GM13977 (cell line): ENCODE results near the gene PPP1CB.

Experiments used
- DNase-seq: peaks from one replicate; pipeline ENCODE4 v3.0.0; 2012; ENCODE audit warnings: low spot score
- CTCF ChIP-seq: IDR thresholded peaks from 2 replicates; pipeline ENCODE4 v1.5.1; 2012; ENCODE audit warnings: mild to moderate bottlenecking, control low read depth; ENCODE audit not compliant: insufficient read depth; ENCODE audit errors: extremely low read depth, missing control alignments
- in situ Hi-C: fragments of 300-500 bp; cut with MboI; formaldehyde crosslinking; loops from one replicate; pipeline ENCODE4 v1.12.0; 2022; ENCODE audit warnings: low sequenced_read_pairs, low pct_unique_long_range_greater_than_20kb, mixed read lengths, inconsistent platforms; ENCODE audit not compliant: unreplicated experiment

Gene PPP1CB

GRCh38 chr2:28767337-28767736 is 15.7 kb downstream of the PPP1CB start:
- no peak for DNase-seq
- in situ Hi-C loops, result no loop called here

GRCh38 chr2:28768422-28768821 is 16.8 kb downstream of the PPP1CB start:
- in situ Hi-C loops, result no loop called here
- no peak for DNase-seq
- TF ChIP-seq CTCF, result no peak

More at GRCh38 chr2:28767337-28767736, 15.7 kb downstream of the PPP1CB start:
- TF ChIP-seq CTCF, result no peak

GRCh38 chr2:28768952-28769351 is 17.3 kb downstream of the PPP1CB start:
- in situ Hi-C loops, result no loop called here
- no peak for DNase-seq
- no peak for TF ChIP-seq CTCF

GRCh38 chr2:28772351-28772750 is 20.7 kb downstream of the PPP1CB start:
- in situ Hi-C loops, result no loop called here
- no peak for DNase-seq
- TF ChIP-seq CTCF, result no peak

GRCh38 chr2:28776471-28776870 is 24.8 kb downstream of the PPP1CB start:
- TF ChIP-seq CTCF, result no peak
- DNase-seq, result no peak
- in situ Hi-C loops, result no loop called here

- TF ChIP-seq CTCF, result no peak
- DNase-seq, result no peak
- in situ Hi-C loops, result no loop called here
These were observed 26.8 kb downstream of the PPP1CB start for GRCh38 chr2:28778392-28778791.

- DNase-seq, result no peak
- in situ Hi-C loops, result no loop called here
- TF ChIP-seq CTCF, result no peak
These were observed 27.4 kb downstream of the PPP1CB start for GRCh38 chr2:28779001-28779400.
